Vagina (tissue), 2 donors: Measurements from ENCODE around the gene CEP89. TPM values are rescaled to one million over a fixed set of nuclear protein-coding genes. Genes with fewer than 3 reads are reported as not detected.
"Not testable (repeated sequence)": the region's sequence is repeated elsewhere in the genome, so short reads cannot be mapped to it uniquely, and the experiment has no call there.

Experiments
- DNase-seq, 2 donors: peaks; one replicate each; pipeline ENCODE4 v3.0.0-alpha.2; 2017; ENCODE audit errors: extremely low spot score in 2 of 2
- H3K27ac ChIP-seq: fragments of 200-600 bp; sonication (generic); one replicate; pipeline ENCODE4 v1.5.1; 2019
- H3K27me3 ChIP-seq: fragments of 200-600 bp; sonication (generic); one replicate; pipeline ENCODE4 v1.5.1; 2019
- H3K36me3 ChIP-seq, 2 donors: fragments of 200-600 bp; sonication (generic); one replicate each; pipeline ENCODE4 v1.5.1; 2017 to 2019
- H3K4me1 ChIP-seq: fragments of 200-600 bp; sonication (generic); one replicate; pipeline ENCODE4 v1.5.1; 2019
- H3K4me3 ChIP-seq, 2 donors: fragments of 200-600 bp; sonication (generic); 1 replicate in 1 of 2; 2 replicates in 1 of 2; pipeline ENCODE4 v1.5.1; 2016 to 2019
- H3K9me3 ChIP-seq: fragments of 200-600 bp; sonication (generic); one replicate; pipeline ENCODE4 v1.5.1; 2019
- CTCF ChIP-seq, 3 experiments: fragments of 450-650 bp in 2 of 3; fragments of 200-600 bp in 1 of 3; sonication (generic) in 1 of 3; IDR thresholded peaks; one replicate each; pipeline ENCODE4 v1.5.1; 2017 to 2019; ENCODE audit warnings: antibody characterized with exemption in 3 of 3, mild to moderate bottlenecking in 2 of 3, moderate library complexity in 2 of 3
- POLR2A ChIP-seq, 2 donors: fragments of 450-650 bp; IDR thresholded peaks; one replicate each; pipeline ENCODE4 v1.6.1; 2017; ENCODE audit warnings: antibody characterized with exemption in 2 of 2, mild to moderate bottlenecking in 2 of 2, moderate library complexity in 2 of 2
- POLR2AphosphoS5 ChIP-seq, 2 donors: sonication (generic); formaldehyde crosslinking; IDR thresholded peaks; one replicate each; pipeline ENCODE4 v1.9.0; 2017; ENCODE audit warnings: antibody characterized with exemption in 2 of 2, mild to moderate bottlenecking in 2 of 2, low read depth in 1 of 2; ENCODE audit not compliant: insufficient read depth in 1 of 2
- intact Hi-C: fragments of 100-400 bp; cut with DNase I; formaldehyde crosslinking; loops from one replicate; pipeline ENCODE4 v1.15.1; 2023
- total RNA-seq: library from RNA; depleted of rRNA; stranded (reverse); fragments of >200 nt; gene quantifications from one replicate; pipeline ENCODE4 v1.2.3, GENCODE V29; 2016

Gene CEP89
- total RNA-seq, 1 donor from 2014 or later, result 12.0 TPM

DNA sequence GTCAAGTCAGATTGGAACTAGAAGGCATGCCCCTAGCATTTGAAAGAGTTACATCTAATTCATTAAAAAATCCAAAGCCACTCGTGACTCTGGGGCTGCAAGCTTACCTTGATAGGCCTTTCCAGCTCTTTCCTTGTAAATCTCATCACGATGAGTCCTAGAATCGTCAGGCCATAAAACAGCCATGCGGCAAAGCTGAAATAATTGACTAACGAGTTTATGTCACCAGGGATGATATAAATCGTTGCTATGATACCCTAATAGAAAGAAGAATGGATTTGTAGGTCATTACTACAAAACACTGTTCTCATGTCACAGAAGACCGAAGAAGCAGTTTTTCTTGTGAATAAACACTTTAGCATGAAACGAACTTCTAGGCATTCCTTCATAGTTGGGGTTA lies 129.7 kb downstream of the CEP89 start:
- no peaks in the 10 kb centered on the region for H3K36me3 ChIP-seq
- no peaks in the 10 kb centered on the region for H3K4me1 ChIP-seq
- no peak overlapping the region for H3K27ac ChIP-seq
- TF ChIP-seq CTCF (IDR thresholded peaks at IDR 0.05) (no peak), POLR2AphosphoS5 (IDR thresholded peaks at IDR 0.05; ENCODE audit: insufficient read depth in 1 of 2, low read depth in 1 of 2) (no peak), POLR2A (IDR thresholded peaks at IDR 0.05) (no peak)
- no peaks in the 10 kb centered on the region for H3K27me3 ChIP-seq
- H3K9me3 ChIP-seq, result no peaks in the 10 kb centered on the region
- no peak overlapping the region for H3K4me3 ChIP-seq
- no peak for DNase-seq
- intact Hi-C loops, result no loop called here

DNA sequence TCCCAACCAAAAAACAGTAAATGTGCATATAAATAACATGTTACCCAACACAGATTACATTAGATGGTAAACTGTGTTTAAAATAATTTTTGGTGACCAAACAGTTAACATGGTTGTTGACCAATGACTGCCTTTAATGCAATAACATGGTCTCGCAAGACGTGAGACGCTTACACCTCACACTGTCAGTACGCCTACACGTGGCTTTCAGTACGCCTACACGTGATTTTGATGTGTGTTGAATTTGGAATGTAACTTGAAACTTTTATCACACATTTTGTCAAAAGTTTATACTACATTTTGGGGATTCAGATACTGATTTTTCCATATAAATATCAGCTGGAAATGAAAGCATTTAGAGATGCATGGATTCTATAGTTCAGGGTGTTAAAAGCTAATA lies 134.2 kb downstream of the CEP89 start:
- Histone ChIP-seq H3K27ac (no peak overlapping the region), H3K9me3 (no peaks in the 10 kb centered on the region), H3K27me3 (no peaks in the 10 kb centered on the region), H3K4me1 (no peaks in the 10 kb centered on the region), H3K36me3 (no peaks in the 10 kb centered on the region), H3K4me3 (no peak overlapping the region)
- no peak for DNase-seq
- intact Hi-C loops, result no loop called here
- TF ChIP-seq CTCF (IDR thresholded peaks at IDR 0.05) (no peak), POLR2A (IDR thresholded peaks at IDR 0.05) (no peak), POLR2AphosphoS5 (IDR thresholded peaks at IDR 0.05; ENCODE audit: insufficient read depth in 1 of 2, low read depth in 1 of 2) (no peak)

GRCh38 chr19:32833388-32833787 lies 138.4 kb downstream of the CEP89 start:
- H3K27me3 ChIP-seq, intact Hi-C loops, H3K9me3 ChIP-seq, H3K36me3 ChIP-seq, H3K4me3 ChIP-seq, H3K27ac ChIP-seq, DNase-seq, H3K4me1 ChIP-seq: not testable (repeated sequence)

DNA sequence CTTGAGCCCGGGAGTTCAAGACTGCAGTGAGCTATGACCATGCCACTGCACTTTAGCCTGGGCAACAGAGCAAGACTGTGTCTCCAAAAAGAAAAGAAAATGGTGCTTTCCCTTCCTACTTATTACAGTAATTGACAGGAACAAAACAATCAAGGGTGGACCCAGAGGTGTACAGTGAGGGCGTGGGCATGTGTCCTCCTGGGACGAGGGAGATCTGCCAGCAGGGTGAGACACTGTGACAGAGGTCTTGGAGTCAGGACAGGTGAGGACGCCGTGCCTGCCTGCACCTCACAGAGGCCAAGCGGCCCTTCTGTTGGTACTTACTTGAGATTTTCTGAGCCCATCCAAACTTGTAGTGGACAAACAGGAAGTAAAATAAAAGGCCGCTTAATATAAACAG lies 138.9 kb downstream of the CEP89 start:
- H3K36me3 ChIP-seq, DNase-seq, H3K27ac ChIP-seq, H3K27me3 ChIP-seq, H3K9me3 ChIP-seq, H3K4me3 ChIP-seq, intact Hi-C loops, H3K4me1 ChIP-seq: not testable (repeated sequence)

GRCh38 chr19:32832094-32832493 lies 139.7 kb downstream of the CEP89 start:
- not testable (repeated sequence) for H3K4me1 ChIP-seq, DNase-seq

DNA sequence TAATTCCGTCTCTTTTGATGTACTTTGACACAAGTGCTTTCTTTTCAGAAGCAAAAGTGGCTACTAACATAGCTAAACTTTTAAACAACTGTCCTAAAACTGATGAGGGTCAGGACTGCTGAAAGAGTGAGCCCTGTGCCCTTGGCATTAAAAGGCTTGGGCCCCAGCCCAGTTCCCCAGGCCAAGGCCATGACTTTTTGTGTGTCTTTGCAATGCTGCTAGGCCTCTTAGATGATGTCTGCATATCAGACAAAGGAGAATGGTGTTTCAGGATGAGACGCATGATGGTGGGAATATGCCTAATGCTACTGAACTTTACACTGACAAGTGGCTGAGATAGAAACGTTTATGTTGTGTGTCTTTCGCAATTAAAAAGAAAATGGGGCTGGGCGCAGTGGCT lies 140.1 kb downstream of the CEP89 start:
- no peak for TF ChIP-seq POLR2AphosphoS5 (IDR thresholded peaks at IDR 0.05; ENCODE audit: insufficient read depth in 1 of 2, low read depth in 1 of 2)
- no peak for TF ChIP-seq CTCF (IDR thresholded peaks at IDR 0.05)
- Histone ChIP-seq H3K4me3 (no peak overlapping the region), H3K4me1 (no peaks in the 10 kb centered on the region), H3K9me3 (no peaks in the 10 kb centered on the region), H3K27ac (no peak overlapping the region), H3K27me3 (no peaks in the 10 kb centered on the region), H3K36me3 (no peaks in the 10 kb centered on the region)
- intact Hi-C loops, result no loop called here
- no peak for DNase-seq

More at GRCh38 chr19:32832094-32832493, 139.7 kb downstream of the CEP89 start:
- H3K36me3 ChIP-seq, H3K4me3 ChIP-seq, intact Hi-C loops, H3K9me3 ChIP-seq, H3K27ac ChIP-seq, H3K27me3 ChIP-seq: not testable (repeated sequence)
